Cardiac fibroblast (primary cell): Measurements from ENCODE around the gene TUBB1.

Experiments used
- DNase-seq, 2 donors: peaks; one replicate each; pipeline versions ENCODE4 v3.0.0 to v3.0.0-alpha.2; 2010; ENCODE audit warnings: low read depth in 2 of 2
- H3K4me3 ChIP-seq, 2 donors: replicated peaks in 1 of 2; 1 replicate in 1 of 2; 2 replicates in 1 of 2; pipeline ENCODE4 v1.5.1; 2011; ENCODE audit warnings: low read depth in 2 of 2, low read length in 2 of 2, mild to moderate bottlenecking in 2 of 2, moderate library complexity in 1 of 2
- TF ChIP-seq, protein P1 (sequence below): IDR thresholded peaks from one replicate; pipeline ENCODE4 v1.5.1; 2011; ENCODE audit warnings: low read depth, mild to moderate bottlenecking, low read length, inconsistent platforms

Gene TUBB1

DNA sequence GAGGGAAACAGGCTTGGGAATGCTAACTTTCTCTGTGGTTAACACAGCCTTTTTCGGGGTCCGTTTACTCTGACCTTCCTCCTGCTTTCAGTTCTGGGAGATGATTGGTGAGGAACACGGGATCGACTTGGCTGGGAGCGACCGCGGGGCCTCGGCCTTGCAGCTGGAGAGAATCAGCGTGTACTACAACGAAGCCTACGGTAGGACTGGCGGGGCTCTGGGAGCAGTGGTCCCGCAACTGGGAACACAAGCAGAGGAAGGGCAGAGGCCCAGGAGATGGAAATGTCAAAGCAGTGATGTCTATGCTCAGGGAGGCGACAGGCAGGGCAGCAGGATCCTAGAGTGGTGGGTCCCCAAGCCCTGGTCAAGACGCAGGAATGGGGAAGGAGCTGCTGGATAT lies 3.5 kb downstream of the TUBB1 start:
- DNase-seq: no peak
- no peak overlapping the region for H3K4me3 ChIP-seq
- TF ChIP-seq, protein P1, sequence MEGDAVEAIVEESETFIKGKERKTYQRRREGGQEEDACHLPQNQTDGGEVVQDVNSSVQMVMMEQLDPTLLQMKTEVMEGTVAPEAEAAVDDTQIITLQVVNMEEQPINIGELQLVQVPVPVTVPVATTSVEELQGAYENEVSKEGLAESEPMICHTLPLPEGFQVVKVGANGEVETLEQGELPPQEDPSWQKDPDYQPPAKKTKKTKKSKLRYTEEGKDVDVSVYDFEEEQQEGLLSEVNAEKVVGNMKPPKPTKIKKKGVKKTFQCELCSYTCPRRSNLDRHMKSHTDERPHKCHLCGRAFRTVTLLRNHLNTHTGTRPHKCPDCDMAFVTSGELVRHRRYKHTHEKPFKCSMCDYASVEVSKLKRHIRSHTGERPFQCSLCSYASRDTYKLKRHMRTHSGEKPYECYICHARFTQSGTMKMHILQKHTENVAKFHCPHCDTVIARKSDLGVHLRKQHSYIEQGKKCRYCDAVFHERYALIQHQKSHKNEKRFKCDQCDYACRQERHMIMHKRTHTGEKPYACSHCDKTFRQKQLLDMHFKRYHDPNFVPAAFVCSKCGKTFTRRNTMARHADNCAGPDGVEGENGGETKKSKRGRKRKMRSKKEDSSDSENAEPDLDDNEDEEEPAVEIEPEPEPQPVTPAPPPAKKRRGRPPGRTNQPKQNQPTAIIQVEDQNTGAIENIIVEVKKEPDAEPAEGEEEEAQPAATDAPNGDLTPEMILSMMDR: no peak

DNA sequence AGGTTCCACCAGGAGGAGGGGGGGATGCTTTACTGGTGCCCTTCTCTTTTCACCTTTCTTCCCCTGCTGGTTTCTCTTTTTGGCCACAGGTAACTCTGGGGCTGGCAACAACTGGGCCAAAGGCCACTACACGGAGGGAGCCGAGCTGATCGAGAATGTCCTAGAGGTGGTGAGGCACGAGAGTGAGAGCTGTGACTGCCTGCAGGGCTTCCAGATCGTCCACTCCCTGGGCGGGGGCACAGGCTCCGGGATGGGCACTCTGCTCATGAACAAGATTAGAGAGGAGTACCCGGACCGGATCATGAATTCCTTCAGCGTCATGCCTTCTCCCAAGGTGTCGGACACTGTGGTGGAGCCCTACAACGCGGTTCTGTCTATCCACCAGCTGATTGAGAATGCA lies 4.4 kb downstream of the TUBB1 start:
- TF ChIP-seq, protein P1: no peak
- H3K4me3 ChIP-seq: no peak overlapping the region
- no peak for DNase-seq

DNA sequence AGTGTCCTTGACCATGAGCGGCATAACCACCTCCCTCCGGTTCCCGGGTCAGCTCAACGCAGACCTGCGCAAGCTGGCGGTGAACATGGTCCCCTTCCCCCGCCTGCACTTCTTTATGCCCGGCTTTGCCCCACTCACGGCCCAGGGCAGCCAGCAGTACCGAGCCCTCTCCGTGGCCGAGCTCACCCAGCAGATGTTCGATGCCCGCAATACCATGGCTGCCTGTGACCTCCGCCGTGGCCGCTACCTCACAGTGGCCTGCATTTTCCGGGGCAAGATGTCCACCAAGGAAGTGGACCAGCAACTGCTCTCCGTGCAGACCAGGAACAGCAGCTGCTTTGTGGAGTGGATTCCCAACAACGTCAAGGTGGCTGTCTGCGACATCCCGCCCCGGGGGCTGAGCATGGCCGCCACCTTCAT lies 4.9 kb downstream of the TUBB1 start:
- no peak overlapping the region for H3K4me3 ChIP-seq
- TF ChIP-seq, protein P1: no peak
- no peak for DNase-seq

DNA sequence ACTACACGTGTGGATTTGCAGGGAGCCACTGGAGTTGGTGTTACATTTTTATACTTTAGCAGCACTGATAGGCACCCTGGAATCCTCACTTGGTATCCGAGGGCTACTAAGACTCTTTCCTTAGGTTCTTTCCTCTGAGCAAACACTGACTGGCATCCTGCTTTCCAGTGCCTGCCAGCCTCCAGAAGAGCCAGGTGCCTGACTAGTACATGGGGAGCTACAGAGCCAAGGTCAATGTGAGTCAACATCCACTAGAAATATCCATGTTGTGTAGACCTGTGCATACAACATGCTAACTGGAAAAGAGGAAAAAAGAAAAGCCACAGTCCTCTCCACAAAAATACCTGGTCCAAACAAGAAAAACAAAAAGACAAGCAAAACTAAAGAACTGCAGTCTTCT lies 5.9 kb downstream of the TUBB1 start:
- H3K4me3 ChIP-seq: no peak overlapping the region
- DNase-seq: no peak
- TF ChIP-seq, protein P1: no peak

DNA sequence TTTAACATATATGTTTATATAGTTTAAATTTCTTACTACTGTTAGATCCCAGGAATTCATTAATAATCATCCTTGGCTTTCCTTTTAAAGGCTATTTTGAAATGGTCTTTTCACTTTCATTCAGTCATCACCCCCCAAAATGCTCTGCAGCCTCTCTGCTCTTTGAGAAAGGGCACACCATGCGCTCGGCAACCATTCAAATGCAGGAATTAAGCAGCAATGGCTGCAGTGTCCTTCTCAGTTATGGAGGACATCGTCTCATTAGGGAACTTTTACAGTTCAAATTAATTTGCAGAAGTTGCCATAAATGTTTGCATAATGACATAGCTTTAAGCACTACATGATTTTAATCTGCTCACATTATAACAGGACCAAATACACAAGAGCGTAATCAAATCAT lies 6.3 kb downstream of the TUBB1 start:
- TF ChIP-seq, protein P1: no peak
- no peak overlapping the region for H3K4me3 ChIP-seq
- no peak for DNase-seq

DNA sequence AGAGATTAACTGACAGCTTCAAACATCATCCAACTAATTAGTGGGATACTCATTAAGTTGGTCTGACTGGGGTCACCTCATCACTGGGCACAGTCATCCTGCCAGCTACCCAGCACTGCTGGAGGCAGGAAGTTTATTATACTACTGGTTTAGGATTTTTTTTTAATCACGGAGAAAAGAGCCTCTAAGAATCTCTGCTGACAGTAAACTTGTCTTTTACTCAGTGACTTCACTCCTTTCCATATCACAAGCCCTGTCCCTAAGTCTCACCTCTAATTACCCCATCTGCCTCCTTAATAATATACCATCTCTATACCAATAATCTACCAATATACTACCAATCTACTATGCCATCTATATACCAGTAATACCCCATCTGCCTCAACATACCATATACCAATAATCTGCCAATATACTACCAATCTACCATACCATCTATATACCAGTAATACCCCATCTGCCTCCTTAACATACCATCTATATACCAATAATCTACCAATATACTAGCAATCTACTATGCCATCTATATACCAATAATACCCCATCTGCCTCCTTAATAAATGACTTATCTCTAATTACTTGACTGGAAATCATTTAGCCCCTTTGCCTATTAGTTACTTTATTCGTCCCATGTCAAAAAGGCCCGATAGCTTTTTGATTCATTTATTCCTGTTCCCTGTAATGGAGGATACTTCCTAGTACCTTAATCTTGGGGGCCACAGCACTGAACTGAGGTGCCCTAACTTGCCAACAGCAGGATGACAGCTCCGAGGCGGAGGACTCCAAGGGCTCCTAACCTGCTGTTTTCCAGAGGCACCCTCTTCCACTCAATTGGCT lies 7.9 kb downstream of the TUBB1 start:
- no peak for DNase-seq
- H3K4me3 ChIP-seq: no peak overlapping the region

More for the DNA sequence above, 7.9 kb downstream of the TUBB1 start:
- TF ChIP-seq, protein P1: no peak
